GM12878 (cell line): ENCODE data around the gene NT5C2. TPM values are rescaled to one million over a fixed set of nuclear protein-coding genes. Genes with fewer than 3 reads are reported as not detected.
A peak's percentile ranks its signal among the peaks of the same experiment; 100 is the strongest.

ENCODE experiments used
- E2F8 ChIP-seq: fragments of 450-650 bp; IDR thresholded peaks from 2 replicates; pipeline ENCODE4 v1.6.1; 2018; ENCODE audit warnings: mild to moderate bottlenecking, low read depth, moderate library complexity; ENCODE audit not compliant: partially characterized antibody
- EP300 ChIP-seq, 2 experiments: fragments of 150-350 bp in 1 of 2; IDR thresholded peaks; 2 replicates each; pipeline ENCODE4 v1.6.1; 2011 to 2012; ENCODE audit warnings: low read depth in 2 of 2, low read length in 2 of 2, borderline replicate concordance in 1 of 2, improper control_type of control experiment in 1 of 2, inconsistent platforms in 1 of 2; ENCODE audit not compliant: control insufficient read depth in 1 of 2
- IKZF2 ChIP-seq, 2 experiments: fragments of 450-650 bp; IDR thresholded peaks; 2 replicates each; pipeline ENCODE4 v1.6.1; 2017; ENCODE audit warnings: mild to moderate bottlenecking in 2 of 2, moderate library complexity in 2 of 2
- MEF2A ChIP-seq: IDR thresholded peaks from 2 replicates; pipeline ENCODE4 v1.6.1; 2011; ENCODE audit warnings: low read depth, mild to moderate bottlenecking, low read length, moderate library complexity; ENCODE audit not compliant: insufficient read depth
- NFIC ChIP-seq: IDR thresholded peaks from 2 replicates; pipeline ENCODE4 v1.6.1; 2012; ENCODE audit warnings: low read depth, mild to moderate bottlenecking, inconsistent platforms, low read length, moderate library complexity
- PAX5 ChIP-seq: IDR thresholded peaks from 2 replicates; pipeline ENCODE4 v1.6.1; 2011; ENCODE audit warnings: low read depth, low read length, borderline replicate concordance
- PKNOX1 ChIP-seq: fragments of 450-650 bp; IDR thresholded peaks from 2 replicates; pipeline ENCODE4 v1.6.1; 2016; ENCODE audit warnings: mild to moderate bottlenecking
- RELB ChIP-seq: fragments of 450-650 bp; IDR thresholded peaks from 2 replicates; pipeline ENCODE4 v1.6.1; 2017; ENCODE audit warnings: low read depth, mild to moderate bottlenecking, moderate library complexity
- SMC3 ChIP-seq: IDR thresholded peaks from 2 replicates; pipeline ENCODE4 v1.6.1; 2011; ENCODE audit warnings: low read length, improper control_type of control experiment, borderline replicate concordance
- TCF12 ChIP-seq: IDR thresholded peaks from 2 replicates; pipeline ENCODE4 v1.6.1; 2011; ENCODE audit warnings: low read depth, mild to moderate bottlenecking, low read length
- polyA plus RNA-seq, 11 experiments: library from polyadenylated mRNA; depleted of rRNA in 4 of 11; unstranded in 6 of 11; stranded (reverse) in 5 of 11; fragments of >200 nt; fragmentation: Nextera tagmentation in 4 of 11; fragmentation: Illumina TruSeq in 1 of 11; extraction: Ambion mirVana in 4 of 11; extraction: Trizol in 1 of 11; gene quantifications; 1 replicate in 1 of 11; 2 replicates in 10 of 11; pipeline versions ENCODE4 v1.2.1 to v1.2.3, GENCODE V29; 2011 to 2016; ENCODE audit warnings: inconsistent platforms in 2 of 11, missing spikeins in 2 of 11, low read depth in 1 of 11
- total RNA-seq, 4 experiments: library from RNA; depleted of rRNA in 3 of 4; stranded (reverse); fragments of >200 nt in 3 of 4; fragmentation: Illumina TruSeq in 1 of 4; extraction: Trizol in 1 of 4; gene quantifications; 2 replicates each; pipeline versions ENCODE4 v1.2.1 to v1.2.3, GENCODE V29; 2013 to 2021

The NT5C2 gene
- total and polyA plus RNA-seq, 10 of the 15 experiments (the other 5 are each of a cell fraction or from before 2014, with no cell fraction given), result 15.8 to 70.1 (median 56.0) TPM

GRCh38 chr10:103181244-103181643 is 11.8 kb downstream of the NT5C2 start (continued):
- TF ChIP-seq E2F8 (no peak), PKNOX1 (no peak), EP300 (IDR thresholded peaks at IDR 0.05; ENCODE audit: borderline replicate concordance in 1 of 2, control insufficient read depth in 1 of 2, low read depth in 2 of 2, low read length in 2 of 2) (peak in 1 of 2 experiments; percentile 44; a peak in 1 of 4 replicates), TCF12 (peak; percentile 89), MEF2A (no peak), IKZF2 (IDR thresholded peaks at IDR 0.05) (peak; percentile 38 to 48; a peak in 2 of 4 replicates), SMC3 (no peak), PAX5 (0 out of 2 replicates have a peak, but pooled peaks have one; percentile 35), RELB (0 out of 2 replicates have a peak, but pooled peaks have one; percentile 45), NFIC (peak; percentile 20; the same call in 1 of the 2 replicates)
